RWPE1 (cell line): ENCODE measurements around the gene SHOC2.

Source experiments
- CTCF ChIA-PET: fragments of 350-600 bp; sonication (Branson Sonifier 250); formaldehyde crosslinking; extraction: SDS; loops from one replicate; lab custom pipeline; 2021; lab: Yijun Ruan, JAX
- POLR2A ChIA-PET: fragments of 400-600 bp; formaldehyde crosslinking; extraction: SDS; loops from one replicate; lab custom pipeline; 2020; ENCODE audit warnings: antibody characterized with exemption; ENCODE audit not compliant: low non-redundant PET; lab: Yijun Ruan, JAX
- DNase-seq: peaks from one replicate; pipeline ENCODE4 v3.0.0; 2012; ENCODE audit warnings: low spot score
- H3K27ac ChIP-seq: fragments of 450-650 bp; 2 replicates; pipeline ENCODE4 v1.5.1; 2017
- TF ChIP-seq, protein P1 (sequence below): fragments of 450-650 bp; conservative IDR thresholded peaks from 2 replicates; pipeline ENCODE4 v1.5.1; 2017; ENCODE audit warnings: low read depth, mild to moderate bottlenecking

The SHOC2 gene

DNA sequence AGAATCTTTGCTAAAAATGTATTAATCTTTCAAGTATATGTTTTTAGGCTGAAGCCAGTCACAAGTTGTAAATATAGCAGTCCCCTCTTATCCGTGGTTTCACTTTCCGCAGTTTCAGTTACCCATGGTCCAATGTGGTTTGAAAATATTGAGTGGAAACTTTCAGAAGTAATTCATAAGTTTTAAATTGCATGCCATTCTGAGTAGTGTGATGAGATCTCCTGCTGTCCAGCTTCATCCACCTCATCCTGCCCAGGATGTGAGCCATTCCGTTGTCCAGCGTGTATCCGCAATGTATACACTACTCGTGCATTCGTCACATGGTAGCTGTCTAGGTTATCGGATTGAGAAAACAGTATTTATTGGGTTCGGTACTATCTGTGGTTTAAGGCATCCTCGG, 35.5 kb upstream of the SHOC2 start:
- ChIA-PET CTCF (interaction anchor here (1.3 kb wide), 1 partner anchor 10 kb away, joined by 3 read pairs; no protein-coding TSS in a partner anchor), POLR2A (no interaction called here)
- TF ChIP-seq, protein P1, sequence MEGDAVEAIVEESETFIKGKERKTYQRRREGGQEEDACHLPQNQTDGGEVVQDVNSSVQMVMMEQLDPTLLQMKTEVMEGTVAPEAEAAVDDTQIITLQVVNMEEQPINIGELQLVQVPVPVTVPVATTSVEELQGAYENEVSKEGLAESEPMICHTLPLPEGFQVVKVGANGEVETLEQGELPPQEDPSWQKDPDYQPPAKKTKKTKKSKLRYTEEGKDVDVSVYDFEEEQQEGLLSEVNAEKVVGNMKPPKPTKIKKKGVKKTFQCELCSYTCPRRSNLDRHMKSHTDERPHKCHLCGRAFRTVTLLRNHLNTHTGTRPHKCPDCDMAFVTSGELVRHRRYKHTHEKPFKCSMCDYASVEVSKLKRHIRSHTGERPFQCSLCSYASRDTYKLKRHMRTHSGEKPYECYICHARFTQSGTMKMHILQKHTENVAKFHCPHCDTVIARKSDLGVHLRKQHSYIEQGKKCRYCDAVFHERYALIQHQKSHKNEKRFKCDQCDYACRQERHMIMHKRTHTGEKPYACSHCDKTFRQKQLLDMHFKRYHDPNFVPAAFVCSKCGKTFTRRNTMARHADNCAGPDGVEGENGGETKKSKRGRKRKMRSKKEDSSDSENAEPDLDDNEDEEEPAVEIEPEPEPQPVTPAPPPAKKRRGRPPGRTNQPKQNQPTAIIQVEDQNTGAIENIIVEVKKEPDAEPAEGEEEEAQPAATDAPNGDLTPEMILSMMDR: no peak
- no peak overlapping the region for H3K27ac ChIP-seq
- DNase-seq: no peak

DNA sequence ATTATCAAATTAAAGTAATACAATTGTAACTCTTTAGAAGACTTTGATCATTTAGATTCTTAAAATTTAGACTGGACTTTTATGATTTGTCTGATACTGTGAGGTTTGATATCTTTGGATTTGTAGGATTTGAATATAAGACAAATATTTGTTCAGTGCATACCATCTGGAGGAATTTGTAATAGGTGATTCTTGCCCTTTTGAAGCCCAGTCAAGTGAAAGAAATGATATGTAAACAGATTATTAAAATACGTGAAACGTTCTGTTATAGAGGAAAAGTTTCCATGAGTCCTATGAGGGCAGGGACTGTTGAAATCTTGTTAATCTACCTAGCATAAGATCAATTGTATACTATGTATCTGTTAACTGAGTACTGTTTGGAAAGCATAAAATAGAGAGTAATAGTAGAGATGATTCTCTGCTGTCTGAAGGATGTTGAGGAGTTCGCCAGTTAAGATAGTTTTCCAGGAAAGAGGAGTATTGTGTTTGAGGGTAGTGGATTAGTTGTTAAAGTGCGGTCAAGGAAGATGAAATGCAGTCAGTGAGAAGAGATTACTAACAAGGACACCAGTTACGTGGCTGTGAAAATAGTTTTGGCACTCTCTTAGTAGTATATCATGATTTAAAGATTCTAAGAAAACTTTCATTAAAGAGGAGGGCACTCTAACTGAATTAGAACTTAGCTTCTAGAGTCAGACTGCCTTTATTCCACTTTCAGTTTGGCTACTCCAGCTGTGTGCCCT, 33.3 kb upstream of the SHOC2 start:
- TF ChIP-seq, protein P1: no peak
- DNase-seq: no peak
- ChIA-PET POLR2A (no interaction called here), CTCF (interaction anchor here (0.7 kb wide), 1 partner anchor 112 kb away, joined by 3 read pairs; no protein-coding TSS in a partner anchor)
- H3K27ac ChIP-seq: no peak overlapping the region

DNA sequence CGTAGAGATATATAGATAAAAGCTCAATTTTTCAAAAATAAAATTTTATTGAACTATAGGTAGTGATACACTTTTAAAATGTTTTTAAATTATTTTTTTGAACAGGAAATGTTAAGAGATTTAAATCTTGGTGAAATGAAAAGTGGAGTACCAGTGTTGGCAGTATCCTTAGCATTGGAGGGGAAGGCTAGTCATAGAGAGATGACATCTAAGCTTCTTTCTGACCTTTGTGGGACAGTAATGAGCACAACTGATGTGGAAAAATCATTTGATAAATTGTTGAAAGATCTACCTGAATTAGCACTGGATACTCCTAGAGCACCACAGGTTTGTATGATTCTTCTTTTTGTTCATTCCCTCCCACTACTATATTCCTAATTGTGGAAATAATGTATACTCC, 31.8 kb upstream of the SHOC2 start:
- DNase-seq: no peak
- CTCF ChIA-PET: interaction anchor here (0.5 to 0.6 kb wide), 2 partner anchors 14 to 81 kb away, joined by 3 read pairs; no protein-coding TSS in a partner anchor
- POLR2A ChIA-PET: no interaction called here
- no peak overlapping the region for H3K27ac ChIP-seq
- TF ChIP-seq, protein P1: no peak

DNA sequence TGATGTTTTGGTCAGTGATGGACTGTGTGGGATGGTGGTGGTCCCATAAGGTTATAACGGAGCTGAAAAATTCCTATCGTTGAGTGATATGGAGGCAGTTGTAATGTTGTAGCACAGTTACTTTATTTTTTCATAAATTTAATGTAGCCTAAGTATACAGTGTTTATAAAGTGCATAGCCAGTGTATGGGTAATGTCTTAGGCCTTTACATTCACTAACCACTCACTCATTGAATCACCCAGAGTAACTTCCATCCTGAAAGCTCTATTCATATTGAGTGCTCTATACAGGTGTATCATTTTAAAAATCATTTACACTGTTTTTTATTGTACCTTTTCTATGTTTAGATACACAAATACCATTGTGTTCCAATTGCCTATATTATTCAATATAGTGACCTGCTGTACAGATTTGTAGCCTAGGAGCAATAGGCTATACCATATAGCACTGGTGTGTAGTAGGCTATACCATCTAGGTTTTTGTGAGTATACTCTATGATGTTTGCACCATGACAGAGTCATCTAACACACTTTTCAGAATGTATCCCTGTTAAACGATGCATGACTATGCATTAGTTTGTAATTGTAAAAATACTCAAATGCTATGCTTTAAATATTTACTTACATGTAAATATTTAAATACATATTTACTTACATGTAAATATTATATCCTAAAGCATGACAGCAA, 26.7 kb upstream of the SHOC2 start:
- no peak overlapping the region for H3K27ac ChIP-seq
- DNase-seq: no peak
- POLR2A ChIA-PET: no interaction called here
- TF ChIP-seq, protein P1: no peak
- CTCF ChIA-PET: interaction anchor here (0.6 to 2.0 kb wide), 4 partner anchors 58 to 149 kb away, joined by 3 to 9 read pairs (median 4); no protein-coding TSS in a partner anchor

DNA sequence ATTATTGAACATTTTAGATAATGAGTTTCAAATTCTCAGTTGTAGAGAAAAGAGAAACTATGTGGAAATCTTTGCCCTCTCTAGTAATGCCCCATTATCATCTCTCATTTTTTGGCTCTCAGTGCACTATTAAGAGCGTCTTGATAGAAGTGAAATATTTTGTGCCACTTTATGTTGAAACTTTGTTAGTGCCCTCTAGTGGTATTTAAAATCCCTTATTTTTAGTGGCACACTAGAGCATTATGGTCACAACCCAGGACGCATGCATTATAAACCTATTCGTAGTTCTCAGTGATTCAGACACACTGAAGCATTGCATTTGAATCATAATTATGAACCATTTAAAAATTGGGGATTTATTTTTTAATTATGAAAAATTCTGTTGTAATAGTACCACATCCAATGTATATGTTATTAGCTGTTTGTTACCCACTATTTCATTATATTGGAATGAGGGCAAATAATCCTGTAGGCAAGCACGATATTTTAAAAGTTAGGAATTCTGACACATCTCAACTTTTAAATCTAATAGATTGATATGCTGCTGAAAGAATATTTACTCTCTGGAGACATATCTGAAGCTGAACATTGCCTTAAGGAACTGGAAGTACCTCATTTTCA, 25.7 kb upstream of the SHOC2 start:
- peak; percentile 44 for DNase-seq
- POLR2A ChIA-PET: no interaction called here
- TF ChIP-seq, protein P1: peak; percentile 66
- CTCF ChIA-PET: interaction anchor here (0.6 to 2.0 kb wide), 9 partner anchors 9 to 182 kb away, joined by 3 to 9 read pairs (median 4); no protein-coding TSS in a partner anchor
- H3K27ac ChIP-seq: no peak overlapping the region

DNA sequence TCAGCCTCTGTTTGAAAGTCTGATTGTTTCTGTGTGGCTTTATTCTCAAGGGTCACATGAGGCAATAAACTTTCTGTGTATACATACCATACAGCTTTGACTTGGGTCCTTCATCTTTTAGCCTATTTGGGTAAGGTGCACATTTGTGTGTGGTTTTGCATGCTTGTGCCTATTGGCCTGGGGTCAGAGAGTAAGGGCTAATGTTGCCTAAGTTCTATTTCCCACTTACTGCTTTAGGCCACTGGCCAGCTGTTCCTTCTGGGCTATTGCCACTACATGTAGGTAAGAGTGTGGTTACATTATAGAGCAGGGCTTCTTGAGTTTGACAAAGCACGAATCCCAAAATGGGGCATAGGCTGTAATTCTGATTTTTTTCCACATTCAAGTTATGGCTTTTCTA, 22.2 kb upstream of the SHOC2 start:
- ChIA-PET POLR2A (interaction anchor here (0.8 kb wide), 1 partner anchor 21 kb away, joined by 4 read pairs; no protein-coding TSS in a partner anchor), CTCF (interaction anchor here (0.6 to 1.5 kb wide), 3 partner anchors 28 to 289 kb away, joined by 3 to 8 read pairs (median 4); no protein-coding TSS in a partner anchor)
- DNase-seq: no peak
- H3K27ac ChIP-seq: no peak overlapping the region
- TF ChIP-seq, protein P1: no peak
